Tongue (tissue), 2 donors: ENCODE measurements around the gene SLC8B1. TPM values are rescaled to one million over a fixed set of nuclear protein-coding genes. Genes with fewer than 3 reads are reported as not detected.

Experiments
- DNase-seq: peaks from one replicate; pipeline ENCODE4 v3.0.0-alpha.2; 2015
- total RNA-seq: library from RNA; depleted of rRNA; stranded (reverse); fragments of >200 nt; gene quantifications from one replicate; pipeline ENCODE4 v1.2.3, GENCODE V29; 2014

The SLC8B1 gene
- total RNA-seq, 1 donor from 2014 or later = 18.5 TPM

DNA sequence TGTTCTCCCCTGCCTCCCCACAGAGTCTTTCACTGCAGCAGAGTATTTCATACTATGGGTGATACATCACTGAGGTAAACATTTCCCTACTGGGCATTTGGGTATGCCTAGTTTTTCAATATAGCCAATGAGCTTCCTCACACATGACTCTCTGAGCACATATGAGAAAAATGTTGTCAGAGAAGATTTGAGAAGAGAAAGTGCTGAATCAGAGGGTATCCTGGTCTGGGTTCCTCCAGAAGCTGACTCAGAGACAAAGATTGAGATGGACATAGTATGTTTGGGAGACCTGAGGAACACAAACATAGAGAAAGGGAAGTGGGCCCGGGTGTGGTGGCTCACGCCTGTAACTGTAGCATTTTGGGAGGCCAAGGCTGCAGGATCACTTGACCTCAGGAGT, 12.6 kb downstream of the SLC8B1 start:
- no peak for DNase-seq

DNA sequence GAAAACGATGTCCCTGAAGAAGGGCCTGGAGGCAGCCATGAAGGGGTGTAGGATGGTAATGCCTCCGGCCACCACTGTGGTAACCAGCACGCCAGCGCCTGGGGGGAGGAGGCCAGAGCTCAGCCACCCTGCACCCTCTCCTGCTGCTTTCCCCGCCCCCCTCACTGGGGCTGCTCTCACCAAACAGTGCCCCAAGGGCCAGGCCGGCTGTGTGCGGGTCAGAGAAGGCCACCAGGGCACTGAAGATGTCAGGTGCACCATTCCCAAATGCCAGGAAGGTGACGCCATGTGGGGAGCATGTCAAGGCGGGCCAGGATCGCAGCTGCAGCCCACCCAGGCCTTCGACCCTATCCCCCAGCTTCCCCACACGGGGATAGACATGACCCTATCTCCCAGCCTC, 14.5 kb downstream of the SLC8B1 start:
- DNase-seq = no peak

DNA sequence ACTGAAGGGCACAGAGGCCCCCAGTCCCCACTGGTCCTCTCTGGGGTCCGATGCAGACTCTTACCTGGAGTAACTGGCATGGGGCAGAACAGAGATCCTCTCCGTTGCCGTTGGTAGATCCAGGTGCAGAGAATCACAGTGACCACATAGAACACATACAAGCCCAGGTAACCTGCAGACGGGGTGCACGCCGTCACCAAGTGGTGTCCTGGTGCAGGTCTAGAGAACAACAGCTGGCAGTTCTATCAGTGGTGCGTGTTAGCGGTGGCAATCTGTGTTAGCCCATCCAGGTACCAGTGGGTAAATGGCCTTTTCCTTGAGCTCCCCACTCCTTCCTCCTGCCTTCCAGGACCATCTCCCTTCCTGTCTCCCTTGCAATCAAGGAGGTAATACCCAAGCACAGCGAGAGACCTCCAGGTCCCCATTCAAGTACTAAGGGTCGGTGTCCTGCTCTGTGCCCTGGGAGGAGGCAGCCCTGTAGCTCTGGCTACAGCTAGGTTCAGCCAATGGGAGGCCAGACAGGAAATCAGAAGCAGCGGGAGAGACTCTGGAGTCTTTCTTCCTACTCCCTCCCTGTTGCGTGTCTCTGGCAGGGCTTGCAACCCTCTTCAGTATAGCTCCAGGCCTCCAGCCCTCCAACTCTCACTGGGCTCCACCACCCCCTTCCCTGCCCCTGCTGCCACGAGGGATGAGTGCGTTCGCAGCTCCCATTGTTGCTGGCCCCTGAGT, 15.8 kb downstream of the SLC8B1 start:
- DNase-seq = no peak

DNA sequence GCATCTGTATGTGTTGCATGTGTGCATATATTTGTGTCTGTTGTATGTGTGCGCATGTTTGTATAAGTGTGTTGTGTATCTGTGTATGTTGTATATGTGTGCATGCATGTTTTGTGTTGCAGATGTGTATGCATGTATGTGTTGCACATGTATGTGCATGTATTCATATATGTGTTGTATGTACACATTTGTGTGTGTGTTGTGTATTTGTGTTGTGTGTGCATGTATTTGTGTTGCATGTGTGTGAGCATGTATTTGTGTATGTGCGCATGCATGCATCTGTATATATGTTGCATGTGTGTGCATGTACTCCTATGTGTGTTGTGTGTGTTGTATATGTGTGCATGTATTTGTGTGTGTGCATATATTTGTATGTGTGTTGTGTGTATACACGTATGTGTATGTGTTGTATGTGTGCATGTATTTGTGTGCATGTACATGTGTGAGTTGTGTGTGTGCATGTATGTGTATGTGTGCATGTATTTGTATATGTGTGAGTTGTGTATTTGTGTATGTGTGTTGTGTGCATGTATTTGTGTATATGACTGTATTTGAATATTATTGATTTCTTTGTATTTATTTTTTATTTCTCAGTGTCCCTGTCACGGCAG, 16.8 kb downstream of the SLC8B1 start:
- DNase-seq = no peak

DNA sequence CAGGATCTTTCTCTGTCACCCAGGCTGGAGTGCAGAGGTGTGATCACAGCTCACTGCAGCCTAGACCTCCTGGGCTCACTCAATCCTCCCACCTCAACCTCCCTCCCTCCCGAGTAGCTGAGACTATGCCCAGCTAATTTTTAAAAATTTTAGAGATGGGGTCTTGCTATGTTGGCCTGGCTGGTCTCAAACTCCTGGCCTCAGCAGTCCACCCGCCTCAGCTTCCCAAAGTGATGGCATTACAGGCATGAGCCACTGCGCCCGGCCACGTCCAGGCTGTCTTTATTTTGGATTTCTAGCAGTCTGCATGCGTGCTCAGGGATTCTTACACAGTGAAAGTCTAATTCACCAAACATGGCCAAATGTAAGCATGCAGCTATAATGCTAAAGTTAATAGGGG, 17.8 kb downstream of the SLC8B1 start:
- DNase-seq = no peak

DNA sequence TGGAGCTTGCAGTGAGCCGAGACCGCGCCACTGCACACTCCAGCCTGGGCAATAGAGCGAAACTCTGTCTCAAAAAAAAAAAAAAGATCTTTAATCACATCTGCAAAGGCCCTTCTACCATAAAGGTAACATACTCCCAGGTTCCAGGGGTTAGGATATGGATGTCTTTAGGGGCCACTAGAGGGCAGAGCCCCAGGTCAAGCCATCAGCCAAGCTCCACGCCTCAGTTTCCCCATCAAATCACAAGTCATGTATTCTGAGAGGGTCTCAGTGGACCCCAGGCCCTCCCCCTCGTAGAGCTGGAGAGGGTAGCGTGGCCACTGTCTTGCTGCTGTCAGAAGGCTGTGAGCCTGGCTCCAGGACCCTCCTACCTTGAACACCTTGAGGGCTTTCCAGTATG, 18.8 kb downstream of the SLC8B1 start:
- no peak for DNase-seq

DNA sequence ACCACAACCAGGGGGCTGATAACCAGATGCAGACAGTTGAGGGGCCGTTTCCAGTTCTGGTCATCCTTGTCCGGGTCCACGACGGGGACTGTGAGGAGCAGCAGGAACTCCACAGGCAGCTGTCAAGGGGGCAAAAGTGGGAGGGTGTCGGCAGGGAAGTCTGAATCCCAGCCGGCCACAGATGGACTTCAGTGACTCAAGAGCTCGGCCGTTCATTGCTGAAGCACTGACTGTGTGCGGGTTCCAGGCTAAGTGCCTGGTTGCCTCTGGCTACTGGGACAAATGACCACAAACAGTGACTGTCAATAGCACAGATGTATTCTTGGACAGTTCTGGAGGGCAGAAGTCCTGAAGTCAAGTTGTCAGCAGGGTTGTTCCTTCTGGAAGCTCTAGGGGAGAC, 19.6 kb downstream of the SLC8B1 start:
- no peak for DNase-seq

DNA sequence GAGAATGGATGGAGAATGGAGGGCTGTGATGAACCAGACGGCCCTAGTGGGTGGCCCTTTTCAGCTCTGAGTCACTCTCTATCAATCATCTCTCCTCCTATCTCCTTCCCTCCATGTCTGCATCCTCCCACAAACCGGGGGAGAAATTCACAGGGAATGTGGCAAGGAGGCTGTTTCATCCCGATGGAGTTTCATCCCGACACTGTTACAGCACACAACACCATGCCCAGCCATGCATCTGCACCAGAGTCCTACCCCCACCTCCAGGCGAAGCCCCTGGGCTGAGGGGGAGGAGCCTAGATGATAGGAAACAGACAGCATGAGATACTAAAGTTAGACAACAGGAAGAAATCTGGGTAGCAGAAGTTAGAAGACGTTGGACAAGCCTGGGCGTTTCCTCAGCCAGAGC, 20.8 kb downstream of the SLC8B1 start:
- DNase-seq = no peak

DNA sequence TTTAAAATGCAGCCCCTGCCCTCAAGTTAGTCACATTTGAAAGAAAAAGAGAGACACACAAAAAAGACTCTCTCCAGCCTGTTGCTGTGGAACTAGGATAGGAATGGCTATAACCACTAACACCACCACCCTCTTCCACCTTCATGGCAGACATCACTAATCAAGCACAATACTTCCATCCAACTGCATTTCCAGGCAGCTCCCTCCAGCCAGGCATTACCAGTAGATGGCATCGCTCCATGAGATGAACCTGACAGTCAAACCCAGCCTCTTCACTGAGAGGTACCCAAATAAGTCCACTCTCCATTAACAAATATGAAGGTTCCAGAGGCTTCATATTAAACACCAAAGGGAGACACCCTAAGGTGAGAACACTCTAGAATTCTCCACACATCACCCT, 24.4 kb downstream of the SLC8B1 start:
- DNase-seq = no peak

DNA sequence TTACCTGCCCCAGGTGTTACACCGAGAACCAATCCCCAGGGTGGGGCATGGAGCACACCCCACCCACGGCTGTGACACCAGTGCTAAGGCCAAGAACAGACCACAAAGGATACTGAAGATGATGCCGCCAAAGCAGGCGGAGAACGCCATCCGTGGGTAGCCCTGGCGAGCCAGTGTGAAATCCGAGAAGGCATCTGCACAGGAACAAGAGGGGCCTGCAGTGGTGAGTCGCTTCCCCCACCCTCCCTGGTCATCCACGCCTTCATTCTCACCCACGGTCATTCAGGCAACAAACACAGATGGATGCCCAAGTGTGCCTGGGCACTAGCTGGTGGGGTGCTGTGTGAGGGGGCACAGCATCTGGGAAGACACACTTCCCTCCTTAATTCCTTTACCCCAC, 28.5 kb downstream of the SLC8B1 start:
- no peak for DNase-seq

DNA sequence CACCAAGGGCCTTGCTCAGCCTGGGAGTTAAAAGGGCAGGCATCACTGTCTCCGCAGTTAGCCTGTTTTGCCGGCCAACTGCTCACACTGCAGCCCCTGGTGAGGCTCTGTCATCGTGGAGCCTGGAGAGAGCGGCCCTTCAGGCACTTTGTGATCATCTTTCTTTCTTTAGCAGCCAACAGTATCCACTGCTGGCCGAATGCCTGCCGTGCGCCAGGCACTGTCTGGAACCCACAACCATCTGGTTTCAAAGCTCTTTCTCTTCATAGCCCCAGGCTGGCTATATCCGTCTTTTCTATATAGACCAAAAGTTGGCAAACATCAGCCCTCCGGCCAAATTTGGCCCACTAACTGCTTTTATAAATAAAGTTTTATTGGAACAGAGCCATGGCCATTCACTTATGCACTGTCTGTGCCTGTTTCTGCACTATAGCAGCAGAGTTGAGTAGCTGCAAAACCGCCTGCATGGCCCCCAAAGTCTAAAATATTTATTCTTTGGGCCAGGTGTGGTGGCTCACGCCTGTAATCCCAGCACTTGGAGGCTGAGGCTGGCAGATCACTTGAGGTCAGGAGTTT, 29.5 kb downstream of the SLC8B1 start:
- DNase-seq = no peak

DNA sequence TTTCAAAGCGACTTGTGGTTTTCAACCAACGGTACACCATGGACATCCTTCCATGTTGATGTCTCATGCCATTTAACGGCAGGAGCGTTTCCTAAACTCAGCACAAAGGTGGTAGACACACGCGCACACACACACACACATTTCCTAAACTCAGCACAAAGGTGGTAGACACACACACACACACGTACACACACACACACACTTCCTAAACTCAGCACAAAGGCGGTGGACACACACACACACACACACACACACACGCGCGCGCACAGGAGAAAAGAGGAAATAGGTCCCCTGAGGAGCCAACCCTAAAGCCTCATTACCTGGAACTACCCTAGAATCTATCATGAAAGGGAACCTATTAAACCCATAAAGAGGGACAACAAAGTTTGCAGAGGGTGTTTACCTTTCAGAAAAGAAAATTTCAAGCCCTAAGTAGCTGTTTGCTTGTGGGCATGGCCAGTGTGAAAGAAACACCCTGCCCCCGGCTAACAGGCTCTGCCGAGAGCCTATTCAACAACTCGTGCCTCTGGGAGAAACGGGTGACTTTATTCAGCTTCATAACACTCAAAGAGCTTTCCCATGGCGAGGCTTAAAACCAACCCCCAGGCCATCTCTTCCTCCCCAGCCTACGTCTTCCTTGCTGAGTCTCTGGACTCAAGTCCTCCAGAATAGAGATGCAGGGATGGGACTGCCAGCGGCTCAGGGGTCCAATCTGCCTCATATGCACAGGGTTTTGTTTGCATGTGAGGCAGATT, 31.8 kb downstream of the SLC8B1 start:
- DNase-seq = no peak

DNA sequence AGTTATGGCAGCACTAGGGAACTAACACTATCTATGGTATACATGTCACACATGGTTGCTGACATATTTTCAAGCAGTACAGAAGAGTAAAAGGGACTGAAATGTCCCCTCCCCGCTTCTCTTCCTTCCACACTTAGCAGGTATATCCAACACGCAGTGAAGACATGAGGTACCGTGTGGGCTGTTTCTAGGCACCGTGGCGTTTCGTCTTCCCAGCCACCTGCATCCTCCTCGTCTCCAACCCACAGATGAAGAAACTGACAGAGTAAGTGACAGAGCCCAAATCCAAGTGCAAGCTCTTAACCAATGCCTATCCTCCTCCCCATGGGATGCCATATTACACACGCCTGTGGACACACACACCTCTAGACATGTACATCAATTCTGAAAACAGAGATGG, 32.4 kb downstream of the SLC8B1 start:
- no peak for DNase-seq

DNA sequence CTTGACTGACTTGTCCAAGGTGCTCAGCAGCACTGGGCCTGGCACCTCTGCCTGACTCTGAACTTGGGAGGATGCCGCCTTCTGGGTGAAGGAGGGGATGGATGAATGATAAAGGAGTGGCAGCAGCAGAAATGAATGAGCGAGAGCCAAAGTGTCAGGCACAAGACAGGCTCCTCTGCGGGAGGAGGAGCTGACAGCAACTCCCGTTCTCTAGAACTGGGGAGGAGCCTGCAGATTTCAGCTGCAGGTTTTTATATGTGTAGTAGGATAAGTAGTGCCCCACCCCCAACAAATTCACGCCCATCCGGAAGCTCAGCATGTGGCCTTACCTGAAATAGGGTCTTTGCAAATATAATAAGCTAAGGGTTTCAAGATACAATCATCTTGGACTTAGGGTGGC, 33.1 kb downstream of the SLC8B1 start:
- no peak for DNase-seq

DNA sequence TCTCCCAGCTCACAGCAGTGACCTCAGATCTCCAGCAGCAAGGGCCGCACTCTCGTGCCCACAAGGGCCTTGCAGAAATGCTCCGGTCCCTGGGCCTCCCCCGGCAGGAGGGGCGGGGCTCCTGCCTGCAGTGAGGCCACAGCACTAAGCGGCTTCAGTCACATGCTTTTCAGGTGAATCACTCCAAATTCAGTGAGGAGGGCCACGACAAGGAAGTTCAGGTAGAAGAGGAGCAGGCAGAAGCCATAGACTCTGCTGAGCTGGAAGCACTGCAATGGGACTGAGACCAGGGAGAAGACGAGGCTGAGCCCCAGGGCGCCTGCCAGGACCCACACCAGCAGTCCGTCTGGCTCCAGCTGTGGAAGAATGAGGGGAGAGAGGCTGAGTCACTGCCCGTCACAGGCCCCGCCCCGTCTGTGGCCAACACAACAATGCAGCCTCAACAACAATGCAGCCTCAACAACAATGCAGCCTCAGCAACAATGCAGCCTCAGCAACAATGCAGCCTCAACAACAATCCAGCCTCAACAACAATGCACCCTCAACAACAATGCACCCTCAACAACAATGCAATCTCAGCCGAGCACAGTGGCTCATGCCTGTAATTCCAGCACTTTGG, 35.2 kb downstream of the SLC8B1 start:
- peak; percentile 16 for DNase-seq

DNA sequence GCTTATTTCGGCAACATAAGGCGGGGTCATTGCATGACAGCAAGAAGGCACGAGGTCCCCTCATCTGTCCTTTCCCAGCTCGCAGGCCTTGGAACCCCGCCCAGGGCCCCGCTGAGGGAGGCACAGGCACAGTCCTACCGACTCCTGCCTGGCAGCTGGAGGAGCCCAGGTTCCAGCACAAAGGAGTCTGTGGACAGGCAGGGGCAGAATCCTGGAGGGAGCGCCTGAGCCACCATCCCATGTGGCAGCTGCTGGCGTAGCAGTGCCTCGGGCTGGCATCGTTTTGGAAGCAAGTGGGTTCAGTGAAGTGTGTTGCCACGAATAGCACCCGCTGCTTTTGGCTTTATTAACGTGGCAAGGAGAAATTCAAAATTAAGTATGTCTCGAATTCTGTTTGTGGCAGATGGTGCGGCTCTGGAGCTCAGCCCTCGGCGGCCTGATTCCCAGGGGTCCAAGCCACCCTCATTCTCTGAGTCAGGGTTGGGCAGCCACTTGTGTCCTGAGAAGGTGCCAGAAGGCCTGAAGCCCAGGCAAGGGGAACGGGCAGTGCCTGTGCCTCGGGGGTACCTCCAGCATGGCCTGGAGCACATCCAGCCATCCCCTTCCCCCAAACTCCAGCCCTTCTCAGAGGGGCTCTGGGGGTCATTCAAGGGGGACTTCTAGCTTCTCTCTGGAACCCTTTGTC, 35.9 kb downstream of the SLC8B1 start:
- peak; percentile 70 for DNase-seq

DNA sequence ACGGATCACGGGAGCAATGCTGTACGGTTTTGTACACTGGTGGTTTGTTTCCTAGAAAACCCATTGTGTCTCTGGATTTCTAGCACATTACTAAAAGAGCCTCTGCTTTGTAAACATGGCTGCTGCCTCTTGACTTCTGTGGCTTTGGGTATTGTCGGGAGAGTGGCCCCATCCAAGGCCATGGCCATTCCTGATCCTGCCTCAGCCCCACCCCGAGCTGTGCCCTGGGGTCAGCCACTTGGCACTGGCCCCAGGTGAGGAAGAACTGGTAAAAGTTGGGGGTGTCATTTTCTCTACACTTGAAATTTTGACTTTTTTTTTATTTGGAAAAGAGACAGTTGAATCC, 36.5 kb downstream of the SLC8B1 start:
- DNase-seq = no peak

DNA sequence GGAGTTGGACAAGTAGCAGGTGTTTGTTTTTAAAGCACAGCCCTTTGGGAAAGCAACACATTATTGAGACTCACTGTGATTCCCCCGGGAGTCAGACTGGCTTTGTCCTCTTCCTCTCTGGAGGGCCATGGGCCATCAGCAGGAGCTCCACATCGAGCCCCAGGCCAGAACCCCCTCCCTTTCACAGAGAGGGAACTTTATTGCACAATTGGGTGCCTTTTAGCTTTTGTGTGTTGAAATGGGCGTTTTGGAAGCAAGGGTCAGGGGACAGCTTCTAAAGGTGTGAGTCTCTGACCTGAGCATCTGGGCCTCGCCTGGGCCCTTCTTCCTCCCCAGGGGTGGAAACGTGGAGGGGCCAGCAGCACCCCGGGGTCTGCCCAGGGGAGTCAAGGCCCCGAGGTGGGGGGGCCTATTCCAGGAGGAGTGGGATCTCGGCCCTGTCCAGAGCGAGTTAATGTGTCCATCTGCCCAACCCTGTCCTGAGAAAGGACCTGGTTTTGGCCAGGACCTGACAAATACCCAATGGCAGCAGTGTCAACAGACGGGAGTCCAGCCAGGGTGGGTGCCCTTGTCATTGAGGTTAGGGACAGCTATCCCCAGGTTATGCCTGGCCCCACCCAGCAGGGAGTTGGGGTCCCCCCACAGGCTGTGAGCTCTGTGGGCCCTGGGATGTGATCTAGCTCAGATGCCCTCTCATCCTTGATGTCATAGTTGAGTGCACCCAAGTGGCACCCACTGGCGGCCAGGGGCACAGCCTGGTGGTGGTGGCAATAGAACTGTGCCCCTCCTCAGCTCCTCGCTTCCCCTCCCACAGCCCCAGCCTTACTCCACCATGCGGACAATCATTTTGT, 37.1 kb downstream of the SLC8B1 start:
- DNase-seq = no peak

DNA sequence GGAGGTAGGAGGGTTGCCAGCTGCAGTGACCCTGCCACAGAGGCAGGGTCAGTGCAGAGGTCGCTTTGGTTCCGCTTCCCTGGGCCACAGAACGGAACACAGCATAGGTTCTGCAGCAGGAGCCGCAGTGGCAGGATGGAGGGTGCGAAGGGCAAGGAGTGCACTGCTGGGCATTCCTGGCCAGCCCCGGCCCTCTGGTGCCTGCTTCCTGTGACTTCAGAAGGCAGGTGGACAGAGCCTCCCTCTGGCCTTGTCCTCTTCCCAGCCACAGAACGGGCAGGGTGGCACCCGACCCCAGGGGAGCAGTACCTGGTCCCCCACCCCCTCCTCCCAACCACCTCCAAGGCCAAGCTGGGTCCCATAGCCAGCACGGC, 37.7 kb downstream of the SLC8B1 start:
- DNase-seq = no peak

DNA sequence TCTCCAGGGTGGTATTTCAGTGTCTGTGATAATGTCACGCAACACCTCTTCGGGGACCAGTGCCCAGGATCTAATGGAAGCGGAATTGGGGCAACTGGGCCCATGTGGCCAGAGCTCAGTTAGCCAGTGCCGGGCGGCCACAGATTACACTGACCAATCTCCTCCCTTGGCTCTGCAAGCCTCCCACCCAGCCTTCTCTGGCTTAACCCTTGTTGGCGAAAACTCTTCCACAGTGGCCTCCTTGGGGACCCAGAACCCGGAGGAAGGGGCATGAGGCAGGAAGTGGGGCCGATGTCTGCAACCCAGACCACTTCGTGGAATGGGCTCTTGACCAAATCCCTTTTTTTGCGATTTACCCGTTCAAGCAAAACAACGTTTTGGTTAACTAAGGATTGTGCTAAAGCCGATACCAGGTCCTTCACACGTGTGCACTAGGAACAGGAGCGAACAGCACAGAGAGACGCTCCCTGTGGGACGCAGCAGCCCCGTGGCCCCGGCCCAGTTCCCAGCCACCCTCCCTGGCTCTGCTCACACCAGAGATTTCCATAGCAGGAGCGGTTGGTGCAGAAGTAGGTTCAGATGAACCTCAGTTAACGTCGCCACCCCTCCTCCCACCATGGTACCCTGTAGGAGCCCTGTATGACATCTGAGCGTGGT, 38.2 kb downstream of the SLC8B1 start:
- no peak for DNase-seq
